Lung (tissue), 12 donors: ENCODE data around the gene GAGE2A. TPM values are rescaled to one million over a fixed set of nuclear protein-coding genes. Genes with fewer than 3 reads are reported as not detected.
"Not testable (repeated sequence)": the region's sequence is repeated elsewhere in the genome, so short reads cannot be mapped to it uniquely, and the experiment has no call there.

ENCODE experiments used
- ATAC-seq: fragments of 200-7000 bp; cut with Tn5 transposase; one replicate; pipeline ENCODE4 v1.9.1; 2020; ENCODE audit warnings: moderate number of reproducible peaks; ENCODE audit not compliant: insufficient read depth, low FRiP score
- DNase-seq, 3 donors: peaks; one replicate each; pipeline ENCODE4 v3.0.0-alpha.2; 2013 to 2017
- H3K27ac ChIP-seq, 2 donors: one replicate each; pipeline ENCODE4 v1.5.1; 2013; ENCODE audit warnings: mild to moderate bottlenecking in 2 of 2, moderate library complexity in 2 of 2, control low read depth in 1 of 2, inconsistent platforms in 1 of 2, low read depth in 1 of 2, low read length in 1 of 2
- H3K27me3 ChIP-seq, 3 donors: one replicate each; pipeline ENCODE4 v1.5.1; 2013; ENCODE audit warnings: low read length in 2 of 3; ENCODE audit not compliant: control insufficient read depth in 3 of 3, insufficient read depth in 3 of 3
- H3K36me3 ChIP-seq, 4 donors: one replicate each; pipeline ENCODE4 v1.5.1; 2013; ENCODE audit warnings: low read length in 4 of 4, mild to moderate bottlenecking in 1 of 4, moderate library complexity in 1 of 4; ENCODE audit not compliant: control insufficient read depth in 4 of 4, insufficient read depth in 4 of 4
- H3K4me1 ChIP-seq, 5 donors: one replicate each; pipeline ENCODE4 v1.5.1; 2013; ENCODE audit warnings: low read length in 5 of 5, mild to moderate bottlenecking in 2 of 5, moderate library complexity in 1 of 5; ENCODE audit not compliant: control insufficient read depth in 5 of 5, insufficient read depth in 5 of 5
- H3K4me3 ChIP-seq: one replicate; pipeline ENCODE4 v1.5.1; 2013; ENCODE audit warnings: mild to moderate bottlenecking, control low read depth, moderate library complexity
- H3K9ac ChIP-seq, 2 donors: one replicate each; pipeline ENCODE4 v1.5.1; 2013; ENCODE audit warnings: low read length in 2 of 2, control low read depth in 1 of 2; ENCODE audit not compliant: insufficient read depth in 1 of 2
- H3K9me3 ChIP-seq, 4 donors: one replicate each; pipeline ENCODE4 v1.5.1; 2013; ENCODE audit warnings: low read length in 3 of 4, mild to moderate bottlenecking in 1 of 4, moderate library complexity in 1 of 4; ENCODE audit not compliant: control insufficient read depth in 4 of 4, insufficient read depth in 3 of 4
- CTCF ChIP-seq: IDR thresholded peaks from 2 replicates; pipeline ENCODE4 v1.5.1; 2012; ENCODE audit warnings: mild to moderate bottlenecking; ENCODE audit errors: control extremely low read depth, extremely low read depth
- WGBS, 2 donors: extraction: QIAGEN DNeasy Blood & Tissue Kit; methylation state at CpG; one replicate each; pipeline ENCODE4 v1.1.7; 2013; 5-methylcytosine and 5-hydroxymethylcytosine counted together
- polyA plus RNA-seq, 2 donors: library from polyadenylated mRNA; stranded (reverse); fragments of 200-250 nt; gene quantifications; one replicate each; pipeline ENCODE4 v1.2.1, GENCODE V29; 2013
- total RNA-seq, 2 donors: library from RNA; depleted of rRNA in 1 of 2; stranded (reverse); fragments of >200 nt in 1 of 2; gene quantifications; one replicate each; pipeline ENCODE4 v1.2.1, GENCODE V29; 2014 to 2021
- donor health status: control.
- donor health status: control.
- donor health status: Bipolar disorder and iron deficiency.
- donor health status: healthy.
- donor health status: DM: yes; HTN: yes; CAD: no.

GAGE2A gene
- total and polyA plus RNA-seq, 4 donors = 0.52 TPM; not detected in 3

- WGBS, 2 donors = 90 to 94% methylated on average over 24 to 25 of the region's 37 CpGs
- H3K27me3 ChIP-seq, H3K9me3 ChIP-seq, H3K27ac ChIP-seq, ATAC-seq, H3K4me3 ChIP-seq, DNase-seq, H3K36me3 ChIP-seq, H3K4me1 ChIP-seq, H3K9ac ChIP-seq: not testable (repeated sequence)
These were observed 628 bp downstream of the GAGE2A start for GRCh38 chrX:49589769-49590478.

GRCh38 chrX:49590488-49590887 lies 1.2 kb downstream of the GAGE2A start:
- WGBS, 2 donors = 92 to 95% methylated on average over 10 to 13 of the region's 17 CpGs
- H3K27me3 ChIP-seq, H3K36me3 ChIP-seq, H3K27ac ChIP-seq, DNase-seq, H3K4me3 ChIP-seq, ATAC-seq, H3K9me3 ChIP-seq, H3K4me1 ChIP-seq, H3K9ac ChIP-seq: not testable (repeated sequence)

GRCh38 chrX:49598720-49599119 lies 9.4 kb downstream of the GAGE2A start, which contains the start of gene GAGE1:
GAGE1 (plus strand) TSS chrX:49599020; CDS start chrX:49600175, 1,155 bp downstream.
- H3K27me3 ChIP-seq, H3K27ac ChIP-seq, H3K4me3 ChIP-seq, H3K36me3 ChIP-seq, H3K9ac ChIP-seq, H3K9me3 ChIP-seq, H3K4me1 ChIP-seq, DNase-seq, ATAC-seq: not testable (repeated sequence)
- WGBS, 2 donors = no CpG with 5 or more reads among the region's 16 CpGs

GRCh38 chrX:49610718-49611310 lies 21.5 kb downstream of the GAGE2A start:
- no peak for DNase-seq
- no peak for ATAC-seq
- no peak for TF ChIP-seq CTCF

GRCh38 chrX:49618574-49618973 lies 29.3 kb downstream of the GAGE2A start:
- H3K27ac ChIP-seq = no peak overlapping the region
- no peak for TF ChIP-seq CTCF
- no peaks in the 10 kb centered on the region for H3K4me1 ChIP-seq
- no peaks in the 10 kb centered on the region for H3K36me3 ChIP-seq
- WGBS, 2 donors = 83 to 91% methylated on average over 2 of the region's 2 CpGs
- H3K9me3 ChIP-seq = no peaks in the 10 kb centered on the region
- H3K27me3 ChIP-seq = no peaks in the 10 kb centered on the region
- no peak for ATAC-seq
- H3K9ac ChIP-seq = no peak overlapping the region
- DNase-seq = no peak
- H3K4me3 ChIP-seq = no peak overlapping the region

More at GRCh38 chrX:49610718-49611310, 21.5 kb downstream of the GAGE2A start:
- no peak overlapping the region for H3K27ac ChIP-seq
- H3K36me3 ChIP-seq = no peaks in the 10 kb centered on the region
- H3K4me1 ChIP-seq = no peaks in the 10 kb centered on the region
- H3K27me3 ChIP-seq = no peaks in the 10 kb centered on the region
- H3K9me3 ChIP-seq = no peaks in the 10 kb centered on the region
- H3K9ac ChIP-seq = no peak overlapping the region
- WGBS, 2 donors = 50 to 69% methylated on average over 7 of the region's 7 CpGs
- H3K4me3 ChIP-seq = no peak overlapping the region
